ENCODE data around the gene TM9SF4.
"Not testable (repeated sequence)": the region's sequence is repeated elsewhere in the genome, so short reads cannot be mapped to it uniquely, and the experiment has no call there.

Gene TM9SF4

DNA sequence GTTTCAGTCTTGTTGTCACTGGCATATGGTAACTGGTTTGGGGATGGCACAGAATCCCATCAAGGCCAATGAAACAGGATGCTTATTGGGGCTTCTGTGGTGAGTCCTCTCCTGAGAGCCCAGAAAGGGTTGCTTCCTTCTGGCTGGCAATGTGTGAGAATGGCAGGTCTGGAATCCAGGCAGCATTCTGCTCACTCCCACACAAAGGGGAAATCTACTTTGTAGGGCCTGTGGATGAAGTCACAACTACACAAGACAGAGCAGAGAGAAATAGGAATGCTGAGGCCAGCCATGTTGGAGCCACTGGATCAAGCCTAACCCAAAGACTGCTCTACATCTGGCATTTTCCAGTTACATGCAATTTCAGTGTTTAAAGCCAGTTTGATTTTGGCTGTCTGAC lies 82.4 kb downstream of the TM9SF4 start:
- no peak for DNase-seq

DNA sequence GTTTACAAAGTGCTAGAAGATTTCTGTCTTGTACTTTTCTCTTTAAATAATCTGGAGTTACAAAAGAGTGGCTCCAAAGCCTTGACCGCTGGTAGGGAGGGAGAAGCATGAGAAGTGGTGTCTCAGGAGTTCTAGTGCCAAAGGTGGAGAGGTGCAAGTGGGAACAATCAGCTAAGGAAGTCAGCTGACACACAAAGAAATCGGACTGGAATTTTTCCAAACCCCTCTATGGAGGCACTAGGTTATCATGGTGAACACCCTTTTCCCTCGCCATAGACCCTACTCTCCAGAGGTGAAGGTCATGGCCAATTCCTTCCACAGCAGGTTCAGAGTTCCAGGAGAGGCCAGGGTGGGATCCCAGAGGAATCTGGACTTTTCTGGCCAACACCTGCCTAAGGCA lies 83.2 kb downstream of the TM9SF4 start:
- no peak for DNase-seq

DNA sequence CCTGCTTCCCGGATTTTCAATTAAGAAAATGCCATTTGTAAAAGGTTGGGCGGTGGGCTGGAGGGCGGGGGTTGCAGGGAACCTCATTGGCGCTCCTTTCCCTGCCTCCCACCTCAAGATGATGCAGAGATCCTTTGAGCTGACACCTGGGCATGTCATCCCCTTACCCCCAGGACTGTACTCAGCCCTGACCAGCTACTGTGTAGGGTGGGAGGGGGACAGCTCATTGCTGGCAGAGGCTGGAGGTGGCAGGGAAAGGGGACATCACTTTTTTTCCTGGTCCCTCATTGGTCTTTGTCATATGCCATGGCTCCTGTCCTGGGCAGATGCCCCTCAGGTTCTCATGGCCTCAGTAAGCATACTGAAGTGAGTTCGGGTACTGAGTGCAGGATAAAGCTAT lies 83.8 kb downstream of the TM9SF4 start:
- not testable (repeated sequence) for DNase-seq

DNA sequence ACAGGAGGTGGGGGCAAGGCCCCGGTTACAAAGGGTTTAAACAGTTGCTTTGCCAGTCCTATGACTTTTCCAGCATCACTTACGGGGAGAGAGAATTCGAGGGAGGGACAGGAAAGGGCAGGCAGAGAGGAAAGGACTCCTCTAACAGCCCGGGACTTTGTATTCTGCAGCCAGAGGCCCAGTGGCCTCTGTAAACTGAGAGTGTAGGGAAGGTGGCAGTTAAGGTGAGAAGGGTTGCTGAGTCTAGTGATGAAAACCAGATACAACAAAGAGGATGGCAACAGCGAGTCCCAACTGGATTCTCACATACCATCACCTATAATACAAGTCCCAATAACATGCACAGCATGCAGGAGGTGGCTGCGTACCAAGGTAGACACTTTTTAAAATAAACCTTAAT lies 84.5 kb downstream of the TM9SF4 start:
- DNase-seq: no peak

DNA sequence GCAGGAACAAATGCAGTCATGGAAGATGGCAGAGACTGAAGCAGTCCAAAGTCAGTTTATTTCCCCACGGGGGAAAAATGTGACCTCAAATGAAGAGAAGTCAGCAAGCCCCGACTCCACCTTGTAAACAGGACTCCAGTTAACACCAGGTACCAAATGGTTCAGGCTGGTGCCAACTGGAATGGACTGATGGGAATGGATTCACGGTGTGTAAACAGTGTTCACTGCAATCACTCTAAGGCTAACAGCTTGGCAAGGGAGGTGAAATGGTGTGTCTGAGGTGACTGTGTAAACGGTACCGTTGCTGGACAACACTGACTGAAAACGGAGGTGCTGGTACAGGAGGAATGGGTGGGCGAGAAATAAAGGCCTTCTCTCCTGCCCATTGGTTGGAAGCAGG lies 86.1 kb downstream of the TM9SF4 start:
- no peak for DNase-seq

DNA sequence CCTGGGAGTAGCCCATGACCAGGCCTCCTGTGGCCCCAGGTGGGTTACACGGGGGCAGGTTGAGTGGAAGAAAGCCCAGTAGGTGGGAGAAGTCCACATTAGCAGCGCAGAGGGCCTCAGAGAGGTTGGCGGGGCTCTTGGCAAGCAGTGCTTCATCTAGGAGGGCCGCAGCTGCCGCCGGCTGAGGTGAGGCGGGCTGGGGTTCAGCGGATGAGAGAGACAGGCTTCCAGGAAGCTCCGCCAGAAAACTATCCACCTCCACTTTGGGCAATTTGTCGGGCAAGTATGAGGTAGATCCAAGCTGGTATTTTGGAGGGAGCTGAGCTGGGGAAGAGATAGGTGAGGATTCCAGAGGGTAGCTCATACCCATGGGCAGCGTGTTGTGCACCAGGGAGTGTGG lies 87.1 kb downstream of the TM9SF4 start:
- DNase-seq: not testable (repeated sequence)

DNA sequence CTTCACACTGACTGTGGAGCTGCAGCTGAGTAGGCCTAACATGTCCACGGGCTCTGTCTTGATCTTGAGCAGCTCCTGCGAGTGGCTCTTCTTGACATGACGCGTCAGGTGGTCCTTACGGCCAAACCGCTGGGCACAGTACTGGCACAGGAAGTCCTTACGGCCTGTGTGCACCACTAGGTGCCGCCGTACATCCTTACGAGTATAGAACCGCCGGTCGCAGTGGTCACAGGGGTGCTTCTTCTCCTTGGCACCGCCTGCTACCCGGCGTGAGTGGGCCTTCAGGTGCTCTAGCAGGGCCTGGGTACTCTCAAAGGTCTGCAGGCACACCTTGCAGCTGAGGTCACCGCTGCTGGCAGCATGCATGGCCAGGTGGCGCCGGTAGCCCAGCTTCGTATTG lies 87.6 kb downstream of the TM9SF4 start:
- not testable (repeated sequence) for DNase-seq

DNA sequence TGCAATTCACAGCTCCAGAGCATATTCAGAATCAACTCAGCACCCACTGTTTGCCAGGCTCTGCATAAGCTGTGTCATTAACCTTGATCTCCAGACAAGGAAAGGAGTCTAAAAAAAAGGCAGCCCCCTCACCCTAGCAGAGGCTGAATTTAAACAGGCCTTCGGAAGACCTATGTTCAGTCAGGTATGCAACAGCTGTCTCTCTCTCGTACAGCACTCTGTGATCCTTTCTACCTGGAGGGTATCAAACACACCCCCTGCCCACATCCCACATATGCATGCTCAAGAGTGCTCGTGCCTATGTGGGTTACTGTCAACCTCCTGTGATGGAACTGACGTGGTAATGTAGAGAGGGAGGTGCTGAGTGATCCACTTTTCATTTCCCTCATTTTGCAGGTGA lies 89.5 kb downstream of the TM9SF4 start:
- DNase-seq: no peak

DNA sequence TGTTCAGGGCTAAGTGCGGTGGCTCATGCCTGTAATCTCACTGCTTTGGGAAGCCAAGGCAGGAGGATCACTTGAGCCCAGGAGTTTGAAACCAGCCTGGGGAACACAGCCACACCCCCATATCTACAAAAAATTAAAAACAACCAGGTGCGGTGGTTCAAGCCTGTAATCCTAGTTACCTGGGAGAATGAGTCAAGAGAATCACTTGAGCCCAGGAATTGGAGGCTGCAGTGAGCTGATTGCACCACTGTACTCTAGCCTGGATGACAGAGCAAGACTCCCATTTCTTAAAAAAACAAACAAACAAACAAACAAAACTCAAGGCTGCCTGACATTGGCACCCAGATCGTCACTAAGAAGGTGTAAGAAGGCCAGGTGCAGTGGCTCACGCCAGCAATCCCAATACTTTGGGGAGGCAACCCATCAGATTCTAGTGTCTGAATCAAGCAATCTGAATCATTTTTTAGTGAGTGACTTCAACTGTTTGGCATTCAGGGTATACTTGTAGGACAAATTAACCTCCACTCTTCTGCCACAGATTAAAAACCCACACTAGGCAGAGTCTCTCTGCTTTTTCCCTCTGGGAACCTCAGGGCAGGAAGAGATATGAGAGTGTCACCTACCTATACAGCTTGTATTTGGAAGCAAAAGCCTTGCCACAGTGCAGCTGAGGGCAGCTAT lies 91.9 kb downstream of the TM9SF4 start:
- DNase-seq: no peak

DNA sequence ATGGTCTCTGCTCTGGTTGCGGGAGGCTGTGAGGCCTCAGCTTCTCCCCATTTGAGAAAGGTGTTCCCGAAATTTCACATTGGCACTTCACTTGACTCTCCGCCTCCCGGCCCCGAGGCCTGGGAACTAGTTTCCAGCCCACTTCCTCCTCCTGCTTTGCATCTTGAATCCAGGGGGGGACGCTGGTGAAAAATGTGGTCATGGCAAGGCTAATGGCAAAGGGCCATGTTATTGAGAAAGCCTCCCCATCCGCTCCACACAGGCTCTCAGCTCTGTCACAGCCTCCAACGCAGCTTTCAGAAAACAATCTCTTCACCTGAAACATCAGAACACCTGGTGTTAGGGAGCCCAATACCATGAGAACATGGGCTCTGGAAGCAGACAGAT lies 92.5 kb downstream of the TM9SF4 start:
- DNase-seq: no peak

DNA sequence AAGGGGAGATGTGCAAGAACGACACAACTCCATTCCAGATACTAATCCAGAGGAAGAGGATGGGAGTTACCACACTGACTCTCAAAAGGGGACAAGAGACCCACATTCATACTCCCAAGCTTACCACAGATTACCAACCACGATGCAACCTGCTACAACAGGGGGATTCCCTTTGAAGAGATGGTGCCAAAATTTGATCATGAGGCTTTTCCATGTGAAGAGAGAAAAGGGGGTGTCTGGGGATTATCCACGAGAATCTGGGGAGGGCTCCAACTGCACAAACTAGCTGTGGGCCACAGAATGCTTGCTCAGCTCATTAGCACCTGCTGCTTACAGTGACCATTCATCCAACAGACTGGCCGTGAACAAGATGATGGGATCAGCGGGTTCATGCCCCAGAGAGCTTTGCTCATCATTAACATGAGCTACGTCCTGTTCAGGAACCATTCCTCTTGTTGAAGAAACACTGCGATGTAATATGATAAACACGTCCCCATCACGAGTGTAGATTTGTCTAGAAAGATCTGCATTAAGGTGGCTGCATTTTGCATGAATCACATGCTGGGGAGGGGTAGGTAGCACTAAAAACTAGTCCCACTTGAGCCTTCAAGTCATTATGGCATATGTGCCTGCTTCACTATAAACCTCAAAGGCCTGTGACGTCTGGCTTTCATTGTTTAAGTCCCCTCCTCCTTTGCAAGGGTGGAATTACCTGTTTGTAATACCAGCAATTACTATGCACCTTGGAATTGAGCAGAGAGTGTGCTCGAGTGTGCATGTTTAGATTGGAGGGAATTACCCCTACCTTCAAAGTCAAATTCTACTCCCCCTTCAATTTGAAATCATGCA lies 94.1 kb downstream of the TM9SF4 start:
- no peak for DNase-seq

DNA sequence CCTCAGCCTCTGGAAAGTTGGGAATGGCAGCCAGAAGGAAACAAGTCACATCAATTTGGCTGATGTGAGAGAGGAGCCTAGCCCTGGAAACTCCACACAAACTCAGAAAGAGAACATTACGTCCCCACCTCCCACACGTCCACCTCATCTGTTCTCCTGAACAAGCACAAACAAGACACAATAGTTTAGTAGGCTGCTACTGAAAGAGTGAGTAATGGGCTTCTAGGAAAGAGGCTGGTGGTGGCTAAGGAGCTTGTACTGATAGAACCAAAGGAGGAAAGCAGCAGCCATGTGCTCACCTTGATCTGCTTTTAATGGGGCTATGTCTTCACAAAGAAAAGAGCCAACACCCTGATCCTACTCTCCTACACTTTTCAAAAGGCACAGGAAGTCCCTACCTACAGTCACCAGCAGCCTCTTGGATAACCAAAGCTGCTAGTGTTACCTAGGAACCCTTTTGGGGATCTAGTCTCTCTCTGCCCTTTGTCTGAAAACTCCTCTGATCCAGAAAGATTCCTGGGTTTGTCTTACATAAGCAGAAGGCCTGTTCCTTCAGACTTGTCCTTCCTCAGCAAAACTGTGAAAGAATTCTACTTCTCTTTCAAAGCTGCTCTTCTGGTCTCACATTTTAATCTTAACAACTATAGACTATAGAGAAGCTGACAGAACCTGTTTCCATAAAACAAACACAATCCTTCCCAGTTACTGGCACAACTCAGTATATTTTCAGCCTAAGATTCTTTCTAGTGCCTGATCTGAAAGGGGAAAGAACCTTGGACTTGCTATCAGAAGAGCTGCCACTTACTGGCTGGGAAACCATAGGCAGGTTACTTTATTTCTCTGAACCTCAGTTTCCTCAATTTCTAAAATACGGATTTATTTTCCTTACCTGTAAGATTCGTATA lies 94.9 kb downstream of the TM9SF4 start:
- no peak for DNase-seq

DNA sequence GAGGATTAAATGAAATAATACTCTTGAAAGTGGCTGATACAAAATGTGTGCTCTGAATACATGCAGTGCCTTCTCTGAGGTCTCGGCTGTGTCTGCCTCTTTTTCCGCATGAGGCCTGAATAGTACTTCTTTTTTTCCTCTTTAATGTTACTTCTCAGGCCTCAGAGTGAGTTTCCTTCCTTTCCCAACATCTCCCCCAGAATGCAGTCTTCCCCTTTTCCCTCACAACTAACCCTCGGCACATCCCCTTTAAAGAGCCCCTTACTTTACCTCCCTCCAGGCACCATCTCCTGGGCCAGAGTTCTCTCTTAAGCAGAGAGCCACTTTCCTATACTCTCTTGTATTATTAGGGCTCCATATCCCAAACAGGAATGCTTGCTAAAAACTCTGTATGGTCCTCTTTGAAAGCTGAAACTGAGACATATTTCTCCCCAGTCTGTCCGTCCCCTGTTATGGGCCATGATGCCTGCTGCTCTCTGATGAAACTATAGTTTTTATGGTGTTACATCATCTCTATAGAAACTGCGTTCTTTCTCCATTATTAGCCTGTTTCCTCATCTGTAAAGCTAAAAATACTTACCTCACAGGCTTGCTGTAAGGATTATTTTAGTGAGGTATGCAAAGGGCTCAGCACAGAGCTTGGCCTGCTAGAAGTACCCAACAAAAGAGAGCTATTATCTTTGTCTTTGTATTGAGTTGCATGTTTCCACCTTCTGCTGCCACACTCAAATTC lies 95.8 kb downstream of the TM9SF4 start:
- no peak for DNase-seq

DNA sequence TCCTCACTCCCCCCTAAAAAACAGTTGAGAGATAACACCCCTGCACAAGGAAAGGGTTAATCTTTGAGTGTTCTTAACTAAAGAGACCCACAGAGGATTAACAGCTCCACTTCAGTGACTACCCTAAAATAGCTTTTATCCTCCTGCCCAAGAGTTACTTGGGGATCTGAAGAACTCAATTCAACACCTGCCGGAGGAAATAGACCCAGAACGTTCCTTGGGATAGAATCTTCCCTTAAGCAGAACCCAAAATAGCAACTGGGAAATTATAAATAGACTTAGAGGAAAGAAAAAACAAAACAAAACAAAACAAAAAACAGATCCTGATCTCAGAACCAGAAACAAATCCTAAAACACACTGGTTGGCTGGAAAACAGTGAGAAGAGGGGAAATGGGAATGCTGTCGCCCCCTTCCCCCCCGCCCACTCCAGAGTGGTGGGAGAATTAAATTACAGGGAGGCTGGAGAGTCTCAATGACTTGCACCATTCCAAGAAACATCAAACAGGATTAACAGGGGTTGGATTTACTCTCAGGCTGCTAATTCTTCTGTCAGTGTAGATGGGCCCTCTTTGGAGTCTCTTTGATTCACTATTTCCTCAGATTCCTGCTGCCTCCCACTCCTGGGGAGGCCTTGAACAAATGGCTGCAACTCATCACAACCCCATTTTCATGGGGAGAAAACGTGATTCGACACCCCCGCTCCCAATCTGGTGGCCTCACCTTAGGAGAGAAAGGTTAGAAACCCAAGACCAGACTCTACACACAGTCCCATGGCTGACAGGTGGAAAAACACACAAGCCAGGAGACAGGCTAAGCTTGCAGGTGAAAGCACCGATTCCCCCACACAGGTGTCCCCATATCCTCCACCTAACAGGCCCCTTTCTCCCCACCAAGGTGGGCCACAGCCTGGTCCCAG lies 96.6 kb downstream of the TM9SF4 start:
- no peak for DNase-seq

DNA sequence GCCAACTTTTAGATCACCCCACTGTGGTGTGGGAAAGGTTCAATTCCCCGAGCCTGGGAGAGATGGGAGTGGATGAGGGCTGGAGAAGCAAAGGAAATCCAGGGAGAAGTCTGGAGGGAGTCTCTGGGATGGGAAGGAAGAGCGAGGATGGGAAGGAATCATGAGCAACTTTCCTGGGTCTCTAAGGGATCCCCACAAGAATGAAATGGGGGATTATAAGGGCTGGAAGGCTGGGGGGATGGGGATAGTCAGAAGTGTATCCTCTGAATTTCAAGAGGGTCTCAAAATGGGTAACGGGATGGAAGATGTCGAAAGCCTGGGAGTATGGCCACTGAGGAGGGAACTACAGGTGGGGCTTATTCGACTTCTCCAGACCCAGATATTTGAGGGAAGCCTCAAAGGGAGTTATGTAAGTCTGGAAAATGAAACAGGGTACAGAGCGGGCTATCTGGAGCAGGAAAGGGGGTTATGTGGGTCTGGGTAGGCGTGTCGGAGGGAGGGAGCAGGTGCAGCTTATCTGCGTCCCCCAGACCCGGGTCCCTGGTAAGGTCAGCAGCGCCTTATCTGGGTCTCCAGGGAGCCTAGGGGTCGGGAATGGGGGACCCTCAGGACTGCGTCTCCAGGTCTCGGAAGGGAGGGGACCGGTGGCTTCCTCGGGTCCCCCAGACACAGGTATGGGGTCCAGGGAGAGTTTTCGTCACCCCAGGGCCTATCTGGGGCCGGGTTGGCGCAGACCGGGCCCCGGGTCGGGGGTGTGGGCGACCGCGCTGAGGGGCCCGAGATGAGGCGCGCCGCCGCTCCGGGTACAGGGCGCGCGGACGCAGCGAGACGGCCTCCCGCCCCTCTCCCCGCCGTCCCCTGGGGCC lies 97.5 kb downstream of the TM9SF4 start:
- DNase-seq: no peak

DNA sequence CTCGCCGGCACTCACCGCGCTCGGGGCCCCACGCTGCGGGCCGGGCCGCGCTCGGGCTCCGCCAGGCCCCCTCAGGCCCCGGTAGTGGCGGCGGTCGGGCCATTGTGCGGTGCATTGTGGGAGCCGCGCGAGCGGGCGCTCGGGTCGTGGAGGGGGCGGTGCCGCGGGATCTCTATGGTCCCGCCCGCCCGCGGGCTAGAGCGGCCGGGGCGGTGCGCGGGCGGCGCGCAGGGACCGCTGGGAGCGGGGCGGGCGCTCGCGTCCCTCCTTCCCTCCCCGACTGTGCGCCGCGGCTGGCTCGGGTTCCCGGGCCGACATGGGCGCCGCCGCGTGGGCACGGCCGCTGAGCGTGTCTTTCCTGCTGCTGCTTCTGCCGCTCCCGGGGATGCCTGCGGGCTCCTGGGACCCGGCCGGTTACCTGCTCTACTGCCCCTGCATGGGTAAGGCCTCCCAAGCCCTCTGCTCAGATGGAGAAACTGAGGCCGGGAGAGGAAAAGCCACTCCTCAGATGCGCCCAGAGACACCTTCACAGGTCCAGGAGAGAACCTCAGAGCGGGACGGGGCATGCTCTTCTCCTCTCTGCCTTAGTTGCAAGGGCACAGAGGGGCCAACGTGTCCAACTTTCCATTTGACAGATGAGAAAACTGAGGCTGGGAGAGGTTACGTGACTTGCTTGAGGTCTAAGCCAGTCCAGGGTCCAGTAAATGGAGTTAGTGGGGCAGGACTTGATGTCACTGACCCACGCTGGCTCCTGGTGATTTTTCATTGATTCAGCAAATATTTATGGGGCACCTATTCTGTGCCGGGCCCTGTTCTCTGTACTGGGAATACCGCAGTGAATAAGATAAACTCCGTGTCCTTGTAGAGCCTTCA lies 98.3 kb downstream of the TM9SF4 start, which contains the start of the genes PLAGL2 and POFUT1:
PLAGL2 (minus strand) TSS at position 118 of the 873 bp plus-strand sequence. CDS start 5,565 bp downstream, outside the sequence.
POFUT1 (plus strand) TSS at position 255 of the 873 bp plus-strand sequence; CDS start at position 317, 62 bp downstream.
- peak; percentile 96 for DNase-seq

DNA sequence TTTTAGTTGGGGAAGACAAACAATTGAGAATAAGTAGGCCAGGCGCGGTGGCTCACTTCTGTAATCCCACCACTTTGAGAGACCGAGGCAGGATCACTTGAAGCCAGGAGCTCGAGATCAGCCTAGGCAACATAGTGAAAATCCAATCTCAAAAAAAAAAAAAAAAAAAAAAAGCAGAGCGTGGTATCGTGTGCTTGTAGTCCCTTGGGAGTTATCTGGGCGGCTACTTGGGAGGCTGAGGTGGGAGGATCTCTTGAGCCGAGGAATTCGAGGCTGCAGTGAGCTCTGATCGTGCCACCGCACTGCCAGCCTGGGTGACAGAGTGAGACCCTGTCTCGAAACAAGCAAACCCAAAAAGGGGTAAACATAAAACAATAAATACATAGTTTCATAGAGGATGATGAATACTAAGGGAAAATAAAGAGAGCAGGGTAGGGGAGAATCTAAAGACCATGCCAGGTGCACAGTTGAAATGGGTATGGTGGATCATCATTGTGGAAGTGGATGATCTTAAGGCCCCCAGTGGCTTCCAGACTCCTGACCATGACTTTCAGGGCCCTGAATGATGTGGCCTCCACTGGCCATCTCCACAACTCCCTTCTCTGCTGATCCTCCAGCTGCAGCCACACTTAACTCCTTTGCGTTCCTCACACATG lies 99.1 kb downstream of the TM9SF4 start:
- DNase-seq: peak; percentile 23

DNA sequence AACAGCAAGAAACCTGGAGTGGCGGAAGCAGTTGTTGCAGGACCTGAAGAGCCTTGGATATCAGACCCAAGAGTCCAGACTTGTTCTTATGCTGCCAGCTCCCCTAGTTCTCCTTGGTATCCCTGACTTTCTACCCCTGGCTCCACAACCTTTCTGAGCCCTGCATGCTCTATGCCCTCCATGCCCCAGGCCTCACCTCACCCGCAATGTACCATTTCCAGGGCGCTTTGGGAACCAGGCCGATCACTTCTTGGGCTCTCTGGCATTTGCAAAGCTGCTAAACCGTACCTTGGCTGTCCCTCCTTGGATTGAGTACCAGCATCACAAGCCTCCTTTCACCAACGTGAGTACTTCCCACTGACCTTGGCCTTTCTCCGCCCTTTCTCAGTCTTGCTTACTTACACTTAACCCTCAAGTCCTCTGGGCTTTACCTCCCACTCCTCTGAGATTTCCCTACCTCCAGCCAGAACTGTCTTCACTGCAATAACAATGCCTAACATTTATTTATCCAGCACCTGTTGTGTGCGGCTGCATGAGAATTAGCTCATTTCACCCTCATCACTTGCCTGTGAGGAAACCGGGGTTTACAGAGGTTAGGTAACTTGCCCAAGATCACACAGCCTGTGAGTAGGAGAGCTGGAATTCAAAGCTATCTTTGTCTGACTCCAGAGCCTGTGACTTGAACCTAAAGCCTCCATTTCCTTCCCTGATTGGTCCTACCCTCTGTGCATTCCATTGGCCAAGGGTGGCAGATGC lies 100.5 kb downstream of the TM9SF4 start:
- no peak for DNase-seq
